Retinal pigment epithelial cell (primary cell): ENCODE measurements around the gene BICDL1.

ENCODE experiments used
- DNase-seq: peaks from one replicate; pipeline ENCODE4 v3.0.0-alpha.2; 2010; ENCODE audit warnings: low read depth
- H3K4me3 ChIP-seq: 2 replicates; pipeline ENCODE4 v1.5.1; 2011; ENCODE audit warnings: mild to moderate bottlenecking, low read length, control low read depth, moderate library complexity
- TF ChIP-seq, protein P1 (sequence below): conservative IDR thresholded peaks from 2 replicates; pipeline ENCODE4 v1.5.1; 2011; ENCODE audit warnings: low read depth, low read length, control low read depth, inconsistent platforms

Gene BICDL1

GRCh38 chr12:120106151-120106550 is 117.1 kb downstream of the BICDL1 start:
- TF ChIP-seq, protein P1, sequence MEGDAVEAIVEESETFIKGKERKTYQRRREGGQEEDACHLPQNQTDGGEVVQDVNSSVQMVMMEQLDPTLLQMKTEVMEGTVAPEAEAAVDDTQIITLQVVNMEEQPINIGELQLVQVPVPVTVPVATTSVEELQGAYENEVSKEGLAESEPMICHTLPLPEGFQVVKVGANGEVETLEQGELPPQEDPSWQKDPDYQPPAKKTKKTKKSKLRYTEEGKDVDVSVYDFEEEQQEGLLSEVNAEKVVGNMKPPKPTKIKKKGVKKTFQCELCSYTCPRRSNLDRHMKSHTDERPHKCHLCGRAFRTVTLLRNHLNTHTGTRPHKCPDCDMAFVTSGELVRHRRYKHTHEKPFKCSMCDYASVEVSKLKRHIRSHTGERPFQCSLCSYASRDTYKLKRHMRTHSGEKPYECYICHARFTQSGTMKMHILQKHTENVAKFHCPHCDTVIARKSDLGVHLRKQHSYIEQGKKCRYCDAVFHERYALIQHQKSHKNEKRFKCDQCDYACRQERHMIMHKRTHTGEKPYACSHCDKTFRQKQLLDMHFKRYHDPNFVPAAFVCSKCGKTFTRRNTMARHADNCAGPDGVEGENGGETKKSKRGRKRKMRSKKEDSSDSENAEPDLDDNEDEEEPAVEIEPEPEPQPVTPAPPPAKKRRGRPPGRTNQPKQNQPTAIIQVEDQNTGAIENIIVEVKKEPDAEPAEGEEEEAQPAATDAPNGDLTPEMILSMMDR: no peak
- no peak overlapping the region for H3K4me3 ChIP-seq
- no peak for DNase-seq

DNA sequence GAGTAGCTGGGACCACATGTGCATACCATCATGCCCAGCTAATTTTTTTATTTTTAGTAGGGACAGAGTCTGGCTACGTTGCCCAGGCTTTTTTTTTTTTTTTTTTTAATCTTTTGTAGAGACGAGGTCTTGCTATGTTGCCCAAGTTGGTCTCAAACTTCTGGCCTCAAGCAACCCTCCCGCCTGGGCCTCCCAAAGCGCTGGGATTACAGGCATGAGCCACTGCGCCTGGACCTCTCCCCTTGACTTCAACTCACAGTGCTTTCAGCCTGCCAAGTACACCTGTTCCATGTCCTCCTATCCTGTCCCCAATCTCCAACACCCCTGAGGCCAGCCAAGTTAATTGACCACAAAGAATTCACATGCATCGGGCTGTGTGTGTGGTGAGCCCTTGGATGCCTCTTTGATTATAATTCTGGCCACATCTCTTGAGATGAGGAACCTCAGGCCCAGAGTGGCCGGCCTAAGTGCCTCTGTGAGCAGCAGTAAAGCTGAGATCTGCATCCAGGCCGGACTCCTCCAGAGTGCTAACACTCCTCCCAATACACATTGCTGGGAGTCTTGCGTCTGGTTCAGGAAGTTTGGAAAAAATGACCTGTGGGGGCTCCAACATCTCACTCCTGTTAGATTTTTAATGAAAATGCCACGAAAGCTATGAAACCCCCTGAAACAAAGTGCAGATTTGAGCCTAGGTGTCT is 120.7 kb downstream of the BICDL1 start:
- TF ChIP-seq, protein P1: no peak

GRCh38 chr12:120110550-120111501 is 121.8 kb downstream of the BICDL1 start:
- no peak overlapping the region for H3K4me3 ChIP-seq
- no peak for DNase-seq
- TF ChIP-seq, protein P1: no peak

More for the DNA sequence above, 120.7 kb downstream of the BICDL1 start:
- H3K4me3 ChIP-seq: no peak overlapping the region
- DNase-seq: no peak

DNA sequence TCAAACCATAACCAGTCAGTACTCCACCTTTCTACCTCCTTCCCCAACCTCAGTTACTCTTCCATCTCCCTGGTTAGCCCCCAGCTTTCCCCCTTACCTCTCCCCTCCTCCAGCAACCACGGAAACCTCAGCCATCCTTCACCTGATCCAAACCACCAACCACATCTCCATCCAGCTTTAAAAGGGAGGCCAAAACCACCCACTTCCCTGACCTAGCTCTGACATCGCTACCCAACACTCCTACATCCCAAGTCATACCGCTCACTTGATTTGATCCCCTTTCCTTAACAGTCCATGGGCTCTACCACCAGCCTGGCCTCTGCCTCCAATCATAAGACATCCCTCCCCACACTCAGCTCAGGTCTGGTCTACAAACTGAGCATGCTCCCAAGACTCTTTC is 126.0 kb downstream of the BICDL1 start:
- TF ChIP-seq, protein P1: no peak
- peak overlapping the region; percentile 70 for H3K4me3 ChIP-seq

GRCh38 chr12:120115692-120116440 is 126.8 kb downstream of the BICDL1 start:
- DNase-seq: no peak
- peak overlapping the region; percentile 70 for H3K4me3 ChIP-seq
- TF ChIP-seq, protein P1: no peak

More for the DNA sequence above, 126.0 kb downstream of the BICDL1 start:
- no peak for DNase-seq

DNA sequence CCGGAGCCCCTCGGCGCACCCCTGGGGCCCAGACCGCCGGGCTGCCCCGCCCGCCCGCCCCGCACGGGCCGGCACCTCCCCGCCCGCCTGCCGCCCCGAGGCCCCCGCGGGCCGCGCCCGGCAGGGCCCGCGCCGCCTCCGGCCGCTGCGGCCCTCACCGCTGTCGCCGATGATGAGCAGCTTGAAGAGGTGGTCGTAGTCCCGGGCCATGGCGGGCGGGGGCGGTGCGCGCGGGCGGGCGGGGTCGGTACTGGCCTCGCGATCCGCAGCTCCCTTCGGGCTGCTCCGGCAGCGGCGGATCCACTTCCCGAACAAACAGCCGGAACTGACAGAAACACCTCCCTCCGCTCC is 127.4 kb downstream of the BICDL1 start, which contains the start of gene RAB35:
RAB35 (minus strand) TSS at position 313 of the 351 bp plus-strand sequence; CDS start at position 210, 103 bp downstream.
- DNase-seq: no peak
- peak within 1 kb of the TSS; percentile 84 for H3K4me3 ChIP-seq
- TF ChIP-seq, protein P1: no peak
